GM20000 (cell line): Measurements from ENCODE around the gene CFAP100.

Experiments
- DNase-seq: peaks from one replicate; pipeline ENCODE4 v3.0.0; 2012; ENCODE audit warnings: low spot score
- CTCF ChIP-seq: IDR thresholded peaks from 2 replicates; pipeline ENCODE4 v1.5.1; 2012; ENCODE audit warnings: mild to moderate bottlenecking, control low read depth; ENCODE audit errors: extremely low read depth, missing control alignments

The CFAP100 gene

GRCh38 chr3:126464997-126465396 lies 70.3 kb downstream of the CFAP100 start:
- DNase-seq = no peak
- TF ChIP-seq CTCF = no peak

GRCh38 chr3:126465928-126466544 lies 71.3 kb downstream of the CFAP100 start:
- TF ChIP-seq CTCF = no peak
- DNase-seq = no peak

GRCh38 chr3:126466886-126467610 lies 72.3 kb downstream of the CFAP100 start:
- DNase-seq = no peak
- no peak for TF ChIP-seq CTCF

- no peak for TF ChIP-seq CTCF
- DNase-seq = no peak
These were observed 72.9 kb downstream of the CFAP100 start for GRCh38 chr3:126467611-126467955.

GRCh38 chr3:126468028-126468891 lies 73.6 kb downstream of the CFAP100 start:
- no peak for TF ChIP-seq CTCF
- no peak for DNase-seq

- no peak for TF ChIP-seq CTCF
These were observed 74.8 kb downstream of the CFAP100 start for GRCh38 chr3:126469479-126469878.

More at GRCh38 chr3:126469479-126469878, 74.8 kb downstream of the CFAP100 start:
- no peak for DNase-seq
